HG03103 (cell line): ENCODE data around the gene NHSL1.
A peak's percentile ranks its signal among the peaks of the same experiment; 100 is the strongest.

ENCODE experiments used
- ATAC-seq: cut with Tn5 transposase; IDR thresholded peaks from one replicate; pipeline ENCODE4 v1.9.1; 2021; ENCODE audit warnings: low read depth; ENCODE audit not compliant: unreplicated experiment

NHSL1 gene

GRCh38 chr6:138499303-138500018, at the start of gene NHSL1:
Gene NHSL1, minus strand, starts transcription at chr6:138499494. Its CDS starts 204 bp downstream, at chr6:138499290.
- peak; percentile 88 for ATAC-seq

GRCh38 chr6:138546733-138547185, 47.5 kb upstream of the NHSL1 start:
- no peak for ATAC-seq

- no peak for ATAC-seq
Measured at GRCh38 chr6:138545621-138545980, 46.3 kb upstream of the NHSL1 start.

GRCh38 chr6:138544501-138544900, 45.2 kb upstream of the NHSL1 start:
- no peak for ATAC-seq

- no peak for ATAC-seq
Measured at GRCh38 chr6:138543657-138544056, 44.4 kb upstream of the NHSL1 start.

- no peak for ATAC-seq
Measured at GRCh38 chr6:138541823-138542481, 42.7 kb upstream of the NHSL1 start.

- no peak for ATAC-seq
Measured at GRCh38 chr6:138540468-138540867, 41.2 kb upstream of the NHSL1 start.

GRCh38 chr6:138539876-138540275, 40.6 kb upstream of the NHSL1 start:
- no peak for ATAC-seq

- ATAC-seq: no peak
Measured at GRCh38 chr6:138538390-138539031, 39.2 kb upstream of the NHSL1 start.

- ATAC-seq: no peak
Measured at GRCh38 chr6:138537106-138537505, 37.8 kb upstream of the NHSL1 start.

GRCh38 chr6:138535728-138536455, 36.6 kb upstream of the NHSL1 start:
- ATAC-seq: no peak

- no peak for ATAC-seq
Measured at GRCh38 chr6:138533667-138534066, 34.4 kb upstream of the NHSL1 start.

- no peak for ATAC-seq
Measured at GRCh38 chr6:138531387-138531786, 32.1 kb upstream of the NHSL1 start.

GRCh38 chr6:138529478-138529877, 30.2 kb upstream of the NHSL1 start:
- ATAC-seq: no peak

- no peak for ATAC-seq
Measured at GRCh38 chr6:138528956-138529355, 29.7 kb upstream of the NHSL1 start.

- no peak for ATAC-seq
Measured at GRCh38 chr6:138528137-138528536, 28.8 kb upstream of the NHSL1 start.

- no peak for ATAC-seq
Measured at GRCh38 chr6:138527411-138528088, 28.3 kb upstream of the NHSL1 start.

- no peak for ATAC-seq
Measured at GRCh38 chr6:138526822-138527235, 27.5 kb upstream of the NHSL1 start.

- ATAC-seq: no peak
Measured at GRCh38 chr6:138525355-138525754, 26.1 kb upstream of the NHSL1 start.

- ATAC-seq: no peak
Measured at GRCh38 chr6:138524526-138524925, 25.2 kb upstream of the NHSL1 start.
